NCI-H748 treated with DMSO at 0.1 percent for 48 hours (cell line): ENCODE measurements around the gene COL11A2.
A peak's percentile ranks its signal among the peaks of the same experiment; 100 is the strongest.

Experiments
- DNase-seq: peaks from one replicate; lab custom pipeline; 2025; lab: John Stamatoyannopoulos, UW

The COL11A2 gene

GRCh38 chr6:33192671-33193602 lies 670 bp upstream of the COL11A2 start:
- DNase-seq: peak; percentile 48

- DNase-seq: no peak
These were observed 723 bp downstream of the COL11A2 start for GRCh38 chr6:33191383-33192104.

GRCh38 chr6:33190504-33191107 lies 1.7 kb downstream of the COL11A2 start:
- DNase-seq: no peak

GRCh38 chr6:33189625-33190448 lies 2.4 kb downstream of the COL11A2 start:
- DNase-seq: no peak

GRCh38 chr6:33189164-33189563 lies 3.1 kb downstream of the COL11A2 start:
- DNase-seq: no peak

- DNase-seq: no peak
These were observed 4.5 kb downstream of the COL11A2 start for GRCh38 chr6:33187809-33188208.

- no peak for DNase-seq
These were observed 6.5 kb downstream of the COL11A2 start for GRCh38 chr6:33185654-33186187.

GRCh38 chr6:33185190-33185589 lies 7.1 kb downstream of the COL11A2 start:
- DNase-seq: no peak

GRCh38 chr6:33183071-33183683 lies 9.1 kb downstream of the COL11A2 start:
- DNase-seq: no peak

GRCh38 chr6:33181141-33181540 lies 11.1 kb downstream of the COL11A2 start:
- DNase-seq: no peak

- DNase-seq: no peak
These were observed 13.4 kb downstream of the COL11A2 start for GRCh38 chr6:33178755-33179475.

- no peak for DNase-seq
These were observed 14.5 kb downstream of the COL11A2 start for GRCh38 chr6:33177552-33178446.

- DNase-seq: no peak
These were observed 15.4 kb downstream of the COL11A2 start for GRCh38 chr6:33176906-33177305.

GRCh38 chr6:33175436-33176069 lies 16.7 kb downstream of the COL11A2 start:
- DNase-seq: no peak

GRCh38 chr6:33174784-33175183 lies 17.5 kb downstream of the COL11A2 start:
- DNase-seq: no peak

- no peak for DNase-seq
These were observed 18.6 kb downstream of the COL11A2 start for GRCh38 chr6:33173535-33174180.

GRCh38 chr6:33172688-33173534 lies 19.4 kb downstream of the COL11A2 start:
- no peak for DNase-seq
